Muscle of arm (tissue), 12 donors: Measurements from ENCODE around the gene TICAM1. TPM values are rescaled to one million over a fixed set of nuclear protein-coding genes. Genes with fewer than 3 reads are reported as not detected.
"Not testable (repeated sequence)": the region's sequence is repeated elsewhere in the genome, so short reads cannot be mapped to it uniquely, and the experiment has no call there.

Experiments
- DNase-seq: peaks from one replicate; pipeline ENCODE4 v3.0.0-alpha.2; 2013
- polyA plus RNA-seq, 12 donors: library from polyadenylated mRNA; unstranded; fragments of 120-200 nt; gene quantifications; one replicate each; pipeline ENCODE4 v1.2.1, GENCODE V29; 2013; ENCODE audit not compliant: insufficient read length in 12 of 12

The TICAM1 gene
- polyA plus RNA-seq, 12 donors = 3.2 to 13.4 (median 4.4) TPM; not detected in 1

DNA sequence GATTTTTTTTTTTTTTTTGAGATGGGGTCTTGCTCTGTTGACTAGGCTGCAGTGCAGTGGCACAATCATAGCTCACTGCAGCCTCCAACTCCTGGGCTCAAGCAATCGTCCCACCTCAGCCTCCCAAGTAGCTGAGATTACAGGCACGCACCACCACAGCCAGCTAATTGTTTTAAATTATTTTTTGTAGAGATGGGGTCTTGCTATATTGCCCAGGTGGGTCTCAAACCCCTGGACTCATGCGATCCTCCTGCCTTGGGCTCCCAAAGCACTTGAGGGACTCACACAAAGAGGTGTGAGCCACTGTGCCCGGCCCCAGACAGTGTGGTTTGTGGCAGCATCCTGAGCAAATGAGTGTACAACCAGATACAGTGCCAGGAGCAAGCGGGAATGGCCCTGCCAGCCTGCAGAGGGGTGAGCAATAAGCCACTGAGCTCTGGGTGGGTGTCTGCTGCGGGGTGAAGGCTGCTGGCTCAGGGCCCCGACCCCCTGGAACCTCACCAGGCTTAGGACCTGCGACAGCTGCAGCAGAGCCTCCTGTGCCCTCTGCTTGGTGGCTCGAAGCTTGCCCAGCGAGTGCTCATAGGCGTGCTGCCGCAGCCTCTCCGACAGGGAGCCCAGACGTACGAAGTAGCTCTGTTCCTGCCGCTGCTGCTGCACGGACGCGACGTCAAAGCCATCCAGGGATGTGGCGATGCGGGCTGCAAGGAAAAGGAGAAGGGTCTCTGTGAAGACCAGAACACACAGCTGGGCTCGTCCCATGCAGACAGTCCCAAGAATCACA is 15.9 kb upstream of the TICAM1 start:
- DNase-seq = no peak

DNA sequence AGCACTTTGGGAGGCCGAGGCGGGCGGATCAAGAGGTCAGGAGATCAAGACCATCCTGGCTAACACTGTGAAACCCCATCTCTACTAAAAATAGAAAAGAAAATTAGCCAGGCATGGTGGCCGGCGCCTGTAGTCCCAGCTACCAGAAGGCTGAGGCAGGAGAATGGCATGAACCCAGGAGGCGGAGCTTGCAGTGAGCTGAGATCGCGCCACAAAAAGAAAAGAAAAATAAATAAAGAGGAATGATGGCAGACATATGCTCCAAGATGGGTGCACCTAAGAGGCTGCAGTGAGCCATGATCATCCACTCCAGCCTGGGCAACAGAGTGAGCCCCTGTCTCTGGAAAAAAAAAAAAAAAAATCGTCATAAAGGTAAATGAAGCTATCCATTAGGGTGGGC is 14.5 kb upstream of the TICAM1 start:
- not testable (repeated sequence) for DNase-seq

DNA sequence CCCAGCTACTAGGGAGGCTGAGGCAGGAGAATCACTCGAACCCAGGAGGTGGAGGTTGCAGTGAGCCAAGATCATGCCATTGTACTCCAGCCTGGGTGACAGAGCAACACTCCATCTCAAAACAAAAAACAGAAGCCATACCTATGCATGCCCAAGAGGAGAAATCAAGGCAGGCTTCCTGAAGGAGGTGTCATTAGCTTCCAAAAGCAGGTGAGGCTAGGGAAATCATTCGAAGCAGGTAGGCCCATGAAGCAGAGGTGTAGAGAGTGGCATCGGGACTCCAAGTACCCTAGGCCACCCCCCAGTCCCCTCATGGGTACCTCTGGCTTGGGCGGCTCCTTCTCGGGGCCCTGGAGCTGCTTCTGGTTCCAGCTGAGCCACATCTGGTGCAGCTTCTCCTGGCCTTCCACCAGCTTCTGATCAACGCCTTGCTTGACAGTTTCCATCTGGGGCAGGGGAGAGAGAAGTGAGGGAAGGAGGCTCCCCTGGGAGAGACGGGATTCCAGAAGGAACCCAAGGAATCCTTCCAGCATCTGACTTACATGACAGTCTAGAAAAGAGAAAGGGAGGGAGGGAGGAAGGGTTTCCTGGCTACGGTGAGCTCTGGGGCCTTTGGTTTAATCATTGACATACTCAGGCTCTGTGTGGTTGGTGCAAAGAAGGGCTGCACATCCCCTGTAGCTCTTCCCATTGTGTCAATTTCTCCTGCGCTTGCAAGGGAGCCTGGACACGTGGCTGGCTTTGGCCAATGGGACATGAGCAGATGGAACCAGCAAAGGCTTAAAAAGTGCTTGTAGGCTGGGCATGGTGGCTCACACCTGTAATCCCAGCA is 13.1 kb upstream of the TICAM1 start:
- DNase-seq = no peak

DNA sequence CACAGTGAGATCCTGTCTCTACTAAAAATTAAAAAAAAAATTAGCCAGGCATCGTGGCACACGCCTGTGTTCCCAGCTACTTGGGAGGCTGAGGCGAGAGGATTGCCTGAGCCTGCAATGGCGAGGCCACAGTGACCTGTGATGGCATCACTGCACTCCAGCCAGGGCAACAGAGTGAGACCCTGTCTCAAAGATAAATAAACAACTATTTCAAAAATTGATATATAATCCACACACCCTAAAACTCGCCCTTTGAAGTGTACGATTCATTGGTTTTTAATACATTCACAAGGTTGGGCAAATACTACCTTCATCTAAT is 12.1 kb upstream of the TICAM1 start:
- DNase-seq = no peak

DNA sequence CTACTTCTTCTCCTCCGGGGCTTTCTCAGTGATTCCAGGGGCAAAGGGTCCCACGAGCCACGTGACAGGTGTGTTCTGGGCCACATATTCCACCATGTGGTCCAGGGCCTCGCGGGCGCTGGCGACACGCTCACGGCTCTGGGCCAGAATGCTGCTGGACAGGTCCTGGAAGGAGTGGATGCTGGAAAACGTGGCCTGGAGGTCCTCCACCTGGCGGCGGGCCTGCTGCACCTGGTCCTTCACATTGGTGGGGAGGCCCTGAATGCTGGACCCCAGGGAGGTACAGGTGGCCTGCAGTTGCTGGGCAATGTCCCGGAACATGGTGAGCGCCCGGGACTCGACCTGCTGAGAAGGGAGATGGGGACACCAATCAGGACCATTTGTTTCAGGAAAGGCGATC is 7.7 kb upstream of the TICAM1 start:
- DNase-seq = no peak

DNA sequence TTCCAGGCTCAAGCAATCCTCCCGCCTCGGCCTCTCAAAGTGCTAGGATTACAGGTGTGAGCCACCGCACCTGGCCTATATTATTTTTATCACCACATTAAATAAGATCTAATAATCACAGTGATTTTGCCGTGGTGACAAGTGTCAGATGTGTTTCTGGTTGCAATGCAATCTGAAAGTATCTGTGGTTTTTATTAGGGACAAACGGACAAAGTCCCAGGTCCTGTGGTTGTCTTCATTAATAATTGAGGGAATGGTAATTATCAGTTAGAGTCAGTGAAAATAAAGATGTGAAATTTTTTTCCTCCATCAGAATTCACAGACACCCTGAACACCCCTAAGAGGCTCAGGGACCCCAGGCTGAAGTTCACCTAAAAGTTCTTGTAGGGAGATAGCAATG is 1.3 kb upstream of the TICAM1 start:
- DNase-seq = no peak

DNA sequence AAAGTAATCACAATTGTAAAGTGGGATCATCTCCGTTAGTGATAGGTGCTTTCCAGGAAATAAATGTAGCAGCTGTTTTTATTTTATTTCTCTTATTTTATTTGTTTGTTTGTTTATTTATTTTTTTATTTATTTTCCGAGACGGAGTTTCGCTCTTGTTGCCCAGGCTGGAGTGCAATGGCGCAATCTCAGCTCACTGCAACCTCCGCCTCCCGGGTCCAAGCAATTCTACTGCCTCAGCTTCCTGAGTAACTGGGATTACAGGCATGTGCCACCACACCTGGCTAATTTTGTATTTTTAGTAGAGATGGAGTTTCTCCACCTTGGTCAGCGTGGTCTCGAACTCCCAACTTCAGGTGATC is 448 bp upstream of the TICAM1 start:
- DNase-seq = not testable (repeated sequence)

DNA sequence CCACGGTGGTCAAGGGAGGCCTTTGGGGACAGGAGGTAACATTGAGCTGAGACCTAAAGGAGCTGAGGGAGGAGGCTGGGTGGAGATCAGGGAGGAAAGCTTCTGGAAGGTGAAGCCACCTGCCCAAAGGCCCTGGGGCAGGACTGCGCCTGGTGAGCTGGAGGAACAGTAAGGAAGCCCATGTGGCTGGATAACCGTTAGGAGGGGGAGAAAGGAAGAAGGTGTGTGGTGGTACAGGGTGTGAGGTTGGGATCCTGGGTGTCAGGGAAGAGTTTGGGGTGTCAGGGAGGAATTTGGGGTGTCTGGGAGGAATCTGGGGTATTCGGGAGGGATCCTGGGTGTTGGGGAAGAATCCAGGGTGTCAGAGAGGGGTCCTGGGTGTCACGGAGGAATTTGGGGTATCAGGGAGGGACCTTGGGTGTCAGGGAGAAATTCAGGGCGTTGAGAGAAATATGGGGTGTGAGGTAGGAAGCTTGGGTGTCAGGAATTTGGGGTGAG is 695 bp downstream of the TICAM1 start:
- DNase-seq = no peak

DNA sequence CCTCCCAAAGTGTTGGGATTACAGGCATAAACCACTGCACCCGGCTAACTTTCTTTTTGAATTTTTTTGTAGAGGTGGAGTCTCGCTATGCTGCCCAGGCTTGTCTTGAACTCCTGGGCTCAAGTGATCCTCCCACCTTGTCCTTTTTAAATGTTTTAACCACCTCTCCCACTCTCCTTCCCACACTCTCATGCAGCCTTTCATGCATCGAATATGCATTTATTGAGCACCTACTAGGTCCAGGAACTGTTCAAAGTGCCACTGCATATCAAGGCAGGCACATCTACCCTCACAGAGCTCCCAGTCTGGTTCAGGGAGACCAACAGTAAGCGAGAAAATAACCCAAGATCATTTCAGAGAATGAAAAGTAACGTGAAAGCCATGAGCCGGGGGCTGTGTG is 1.2 kb downstream of the TICAM1 start:
- no peak for DNase-seq

DNA sequence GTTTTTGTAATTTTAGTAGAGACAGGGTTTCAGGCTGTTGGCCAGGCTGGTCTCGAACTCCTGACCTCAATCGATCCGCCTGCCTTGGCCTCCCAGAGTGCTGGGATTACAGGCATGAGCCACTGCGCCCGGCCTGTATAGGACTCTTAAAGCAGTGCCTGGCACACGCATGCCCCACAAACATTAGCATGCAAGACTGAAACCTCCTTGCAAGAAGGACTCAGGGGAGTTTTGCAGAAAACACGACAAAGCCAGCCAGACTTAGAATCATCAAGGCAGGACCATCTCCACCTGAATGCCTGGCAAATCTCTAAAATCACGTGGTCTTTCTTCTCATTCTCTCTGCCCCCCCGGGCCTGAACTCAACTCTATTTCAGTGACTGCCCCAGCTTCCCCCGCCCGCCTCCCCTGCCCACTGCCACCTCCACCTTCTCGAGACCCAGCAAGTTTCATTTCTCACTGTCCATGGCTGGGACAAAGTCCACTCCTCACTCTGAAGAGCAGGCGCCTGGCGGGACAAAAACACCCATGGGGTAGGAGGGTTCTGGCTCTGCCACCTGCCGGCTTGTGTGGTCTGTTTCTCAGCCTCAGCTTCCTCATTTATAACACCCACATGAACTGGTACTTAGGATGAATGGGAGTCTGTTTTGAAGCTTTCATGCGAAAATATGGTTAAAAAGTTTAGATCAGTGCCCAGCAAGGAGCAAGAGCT is 2.4 kb downstream of the TICAM1 start:
- no peak for DNase-seq

DNA sequence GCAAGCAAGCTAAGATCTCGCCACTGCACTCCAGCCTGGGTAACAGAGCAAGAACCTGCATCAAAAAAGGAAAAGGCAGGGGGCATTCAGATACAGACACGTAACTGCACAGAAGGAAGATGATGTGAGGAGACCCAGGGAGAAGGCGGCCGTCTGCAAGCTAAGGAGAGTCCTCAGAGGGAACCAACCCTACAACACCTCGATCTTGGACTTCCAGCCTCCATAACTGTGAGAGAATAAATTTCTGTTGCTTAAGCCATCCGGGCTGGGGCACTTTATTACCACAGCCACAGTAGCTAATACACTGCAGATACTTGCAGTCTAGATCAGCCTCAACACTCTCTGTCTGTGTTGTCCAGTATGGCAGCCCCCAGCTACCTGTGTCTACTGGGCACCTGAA is 7.9 kb downstream of the TICAM1 start:
- DNase-seq = no peak

DNA sequence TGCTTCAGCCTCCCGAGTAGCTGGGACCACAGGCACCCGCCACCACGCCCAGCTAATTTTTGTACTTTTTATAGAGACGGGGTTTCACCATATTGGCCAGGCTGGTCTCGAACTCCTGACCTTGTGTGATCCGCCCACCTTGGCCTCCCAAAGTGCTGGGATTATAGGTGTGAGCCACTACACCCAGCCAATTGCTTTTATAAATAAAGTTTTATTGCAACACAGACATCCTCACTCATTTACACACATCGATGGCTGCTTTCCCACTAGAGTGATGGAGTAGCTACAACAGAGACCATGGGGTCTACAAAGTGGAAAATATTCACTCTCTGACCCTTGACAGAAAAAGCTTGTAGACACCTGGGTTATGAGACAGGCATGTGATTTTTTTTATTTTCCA is 9.2 kb downstream of the TICAM1 start:
- DNase-seq = not testable (repeated sequence)

DNA sequence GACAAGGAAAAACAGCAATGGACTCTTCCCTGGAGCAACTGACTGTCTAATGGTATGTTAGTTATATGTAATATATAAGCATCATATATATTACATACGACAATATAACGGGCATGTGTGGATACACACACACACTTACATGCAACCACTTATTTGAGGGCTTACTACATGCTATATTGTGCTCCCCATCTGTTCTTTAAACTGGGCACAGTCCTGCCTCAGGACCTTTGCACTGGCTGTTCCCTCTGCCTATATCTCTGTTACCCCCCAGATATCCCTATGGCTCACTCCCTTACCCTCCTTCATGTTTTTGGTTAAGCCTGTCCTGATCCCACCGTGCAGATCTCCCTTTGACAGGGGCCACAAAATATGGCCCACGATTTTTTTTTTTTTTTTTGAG is 10.2 kb downstream of the TICAM1 start:
- DNase-seq = no peak

DNA sequence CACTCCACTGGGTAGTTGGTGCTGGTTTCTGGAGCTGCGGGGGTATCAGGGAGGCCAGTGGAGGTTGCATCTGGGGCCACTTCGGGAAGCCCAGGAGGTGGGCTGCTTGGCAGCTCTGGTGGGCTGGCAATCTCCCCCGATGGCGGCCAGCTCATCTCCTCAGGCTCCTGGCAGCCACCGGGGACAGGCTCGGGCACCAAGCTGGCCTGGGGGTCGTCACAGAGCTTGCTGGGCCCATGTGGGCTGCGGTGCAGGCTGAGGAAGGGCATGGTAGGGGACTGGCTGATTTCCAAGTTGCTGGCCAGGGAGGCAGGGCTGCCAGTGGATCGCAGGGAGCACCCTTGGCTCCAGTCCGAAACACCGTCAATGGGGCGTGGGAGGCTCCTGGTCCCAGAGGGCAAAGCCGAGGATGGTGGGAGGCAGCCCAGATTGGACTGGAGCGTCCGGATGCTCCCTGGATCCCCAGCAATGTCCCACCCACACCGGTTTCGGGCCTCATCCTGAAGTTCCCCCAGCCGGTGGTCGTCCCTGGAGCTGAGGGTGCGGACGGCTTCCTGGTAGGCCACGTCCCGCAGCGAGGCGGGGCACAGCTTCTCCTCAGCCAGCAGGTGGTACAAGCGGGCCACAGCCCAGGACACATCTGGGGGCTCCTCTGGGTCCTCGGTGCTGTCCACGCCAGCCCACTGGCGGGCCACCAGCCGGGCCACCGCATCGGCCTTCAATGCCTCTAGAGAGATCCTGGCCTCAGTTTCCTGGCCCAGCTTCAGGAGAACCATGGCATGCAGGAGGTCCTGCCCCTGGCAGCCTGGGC is 13.8 kb downstream of the TICAM1 start:
- no peak for DNase-seq

DNA sequence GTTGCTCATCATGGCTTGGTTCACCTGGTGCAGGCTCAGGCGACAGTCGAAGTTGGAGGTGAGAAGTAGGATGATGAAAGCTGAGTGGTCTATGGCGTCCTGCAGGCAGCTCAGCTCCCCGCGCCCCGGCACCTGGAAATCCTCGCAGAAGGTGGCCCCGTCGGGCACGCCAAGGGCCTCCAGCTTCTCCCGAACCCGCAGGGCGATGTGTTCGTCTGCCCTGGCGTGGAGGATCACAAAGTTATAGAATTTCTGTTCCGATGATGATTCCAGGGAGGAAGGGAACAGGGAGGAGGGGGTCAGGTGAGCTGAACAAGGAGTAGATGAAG is 14.6 kb downstream of the TICAM1 start:
- DNase-seq = no peak

DNA sequence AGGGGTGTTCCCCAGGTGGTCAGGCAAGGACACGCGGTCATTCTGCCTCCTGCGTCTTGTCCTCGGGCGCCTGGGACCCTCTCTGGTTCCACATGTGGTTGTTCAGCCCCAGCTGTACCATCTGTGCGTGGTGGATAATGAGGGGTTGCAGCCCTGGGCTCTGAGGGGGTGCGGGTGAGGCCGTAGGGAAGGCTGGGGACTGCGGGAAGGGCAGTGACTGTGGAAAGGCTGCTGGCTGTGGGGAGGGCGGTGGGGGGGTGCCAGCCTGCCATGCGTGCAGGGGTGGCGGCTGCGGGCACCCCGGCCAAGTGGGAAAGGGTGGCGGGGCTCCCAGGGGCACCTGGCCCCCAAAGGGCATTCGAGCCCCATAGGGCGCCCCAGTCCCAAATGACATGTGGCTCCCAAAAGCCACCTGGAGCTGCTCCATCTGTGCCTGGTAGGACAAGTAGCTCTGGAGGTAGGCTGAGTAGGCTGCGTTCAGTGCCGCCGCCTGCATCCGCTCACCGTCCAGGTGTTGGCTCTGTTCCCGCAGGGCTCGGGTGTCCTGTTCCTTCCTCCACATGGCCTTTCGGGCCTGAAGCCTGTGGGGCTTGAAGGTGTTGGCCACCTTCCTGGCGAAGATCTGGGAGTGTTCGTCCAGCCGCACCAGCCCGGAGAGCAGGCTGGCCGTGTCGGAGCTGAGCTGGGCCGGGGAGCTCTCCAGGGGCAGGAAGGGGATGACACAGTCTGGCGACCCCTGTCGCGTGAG is 15.1 kb downstream of the TICAM1 start:
- DNase-seq = no peak

DNA sequence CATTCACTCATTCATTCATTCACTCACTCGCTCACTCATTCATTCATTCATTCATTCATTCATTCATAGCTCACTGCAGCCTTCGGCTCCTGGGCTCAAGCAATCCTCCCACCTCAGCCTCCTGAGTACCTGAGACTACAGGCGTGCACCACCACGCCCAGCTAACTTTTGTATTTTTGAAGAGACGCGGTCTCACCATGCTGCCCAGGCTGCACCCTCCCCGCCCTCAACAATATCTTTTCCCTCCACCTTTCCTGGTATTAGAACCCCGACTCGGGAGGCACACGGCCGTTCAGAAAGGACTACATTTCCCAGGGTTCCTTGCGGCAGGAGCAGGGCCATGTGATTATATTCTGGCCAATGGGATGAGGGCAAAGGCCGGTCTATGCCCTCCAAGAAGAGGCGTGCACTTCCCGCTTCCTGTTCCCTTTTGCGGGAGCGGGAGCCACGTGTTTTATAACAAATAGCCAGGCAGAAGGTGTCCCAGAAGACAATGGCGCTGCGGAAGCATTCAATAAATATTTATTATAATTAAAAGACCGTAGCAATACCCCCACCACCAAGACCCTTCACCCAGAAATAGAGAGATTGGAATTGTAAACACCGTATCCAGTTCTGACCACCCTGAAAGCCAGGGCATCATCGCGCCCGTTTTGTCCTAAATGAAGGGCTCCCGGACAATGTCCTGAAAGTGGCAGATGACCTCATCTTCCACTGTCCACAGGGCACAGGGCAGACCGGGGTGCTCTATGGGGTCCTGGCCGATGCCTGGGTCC is 15.9 kb downstream of the TICAM1 start:
- DNase-seq = peak; percentile 90

DNA sequence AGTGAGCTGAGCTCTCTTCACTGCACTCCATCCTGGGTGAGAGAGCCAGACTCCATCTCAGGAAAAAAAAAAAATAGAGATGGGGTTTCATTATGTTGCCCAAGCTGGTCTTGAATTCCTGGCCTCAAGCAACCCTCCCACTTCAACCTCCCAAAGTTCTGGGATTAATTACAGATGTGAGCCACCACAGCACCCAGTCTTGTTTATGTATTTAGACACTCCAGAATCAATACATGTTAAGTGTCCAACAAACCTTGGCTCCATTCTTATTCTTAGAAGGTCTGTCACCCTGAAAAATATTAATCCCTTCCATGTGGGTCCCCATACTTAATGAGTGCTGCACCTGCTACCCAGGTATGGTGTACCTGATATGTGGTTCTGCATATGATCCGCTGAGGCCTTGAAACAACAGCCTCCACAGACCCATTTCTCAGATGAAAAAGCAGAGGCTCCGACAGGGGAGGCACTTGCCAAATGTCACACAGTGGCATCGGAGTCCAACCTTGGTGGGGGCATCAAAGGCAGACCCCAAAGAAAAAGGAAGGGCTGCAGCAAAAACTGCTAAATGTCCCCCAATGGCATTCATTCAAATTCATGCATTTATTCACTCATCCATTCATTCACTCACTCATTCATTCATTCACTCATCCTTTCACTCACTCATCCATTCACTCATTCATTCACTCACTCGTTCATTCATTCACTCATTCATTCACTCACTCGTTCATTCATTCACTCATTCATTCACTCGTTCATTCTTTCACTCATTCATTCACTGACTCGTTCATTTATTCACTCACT is 16.7 kb downstream of the TICAM1 start:
- DNase-seq = no peak

DNA sequence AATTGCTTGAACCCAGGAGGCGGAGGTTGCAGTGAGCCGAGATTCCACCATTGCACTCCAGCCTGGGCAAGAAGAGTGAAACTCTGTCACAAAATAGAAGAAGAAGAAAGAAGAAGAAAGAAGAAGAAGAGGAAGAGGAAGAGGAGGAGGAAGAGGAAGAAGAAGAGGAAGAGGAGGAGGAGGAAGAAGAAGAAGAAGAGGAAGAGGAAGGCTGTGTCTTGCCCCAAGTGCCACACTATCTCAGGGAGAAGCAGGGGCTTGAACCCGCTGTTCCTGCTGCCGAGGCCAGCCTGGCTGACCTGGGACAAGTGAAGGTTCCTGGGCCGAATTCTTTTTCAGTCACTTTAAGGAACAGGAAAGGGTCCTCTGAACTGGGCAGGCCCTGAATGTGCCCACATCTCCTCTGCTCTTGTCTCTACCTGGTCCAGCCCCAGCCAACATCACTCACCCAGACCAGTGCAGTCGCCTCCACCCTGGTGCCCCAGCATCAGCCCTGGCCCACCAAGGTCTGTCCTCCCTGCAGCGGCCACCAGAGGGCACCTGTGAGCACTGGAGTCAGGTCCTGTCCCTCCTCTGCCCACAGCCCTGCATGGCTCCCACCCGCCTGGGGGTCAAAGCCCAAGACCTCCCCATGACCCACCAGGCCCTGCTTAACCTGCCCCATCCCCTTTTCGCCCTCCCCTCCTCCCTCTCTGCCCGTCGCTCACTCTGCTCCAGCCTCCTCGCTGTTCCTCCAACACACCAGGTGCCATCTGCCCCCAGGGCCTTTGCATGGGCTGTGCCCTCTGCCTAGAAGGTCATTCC is 20.0 kb downstream of the TICAM1 start:
- no peak for DNase-seq
